Gastrocnemius medialis (tissue), 4 donors: ENCODE measurements around the gene GPR78.

Source experiments
- POLR2A ChIP-seq, 2 donors: fragments of 450-650 bp; IDR thresholded peaks; one replicate each; pipeline ENCODE4 v1.6.1; 2017; ENCODE audit warnings: antibody characterized with exemption in 2 of 2, mild to moderate bottlenecking in 2 of 2, moderate library complexity in 2 of 2
- TF ChIP-seq, protein P1 (sequence below), 5 experiments: fragments of 450-650 bp in 3 of 5; fragments of 200-600 bp in 2 of 5; sonication (generic) in 2 of 5; IDR thresholded peaks in 4 of 5; conservative IDR thresholded peaks in 1 of 5; 1 replicate in 4 of 5; 2 replicates in 1 of 5; pipeline ENCODE4 v1.5.1; 2016 to 2019; ENCODE audit warnings: antibody characterized with exemption in 5 of 5, mild to moderate bottlenecking in 3 of 5, moderate library complexity in 3 of 5

DNA sequence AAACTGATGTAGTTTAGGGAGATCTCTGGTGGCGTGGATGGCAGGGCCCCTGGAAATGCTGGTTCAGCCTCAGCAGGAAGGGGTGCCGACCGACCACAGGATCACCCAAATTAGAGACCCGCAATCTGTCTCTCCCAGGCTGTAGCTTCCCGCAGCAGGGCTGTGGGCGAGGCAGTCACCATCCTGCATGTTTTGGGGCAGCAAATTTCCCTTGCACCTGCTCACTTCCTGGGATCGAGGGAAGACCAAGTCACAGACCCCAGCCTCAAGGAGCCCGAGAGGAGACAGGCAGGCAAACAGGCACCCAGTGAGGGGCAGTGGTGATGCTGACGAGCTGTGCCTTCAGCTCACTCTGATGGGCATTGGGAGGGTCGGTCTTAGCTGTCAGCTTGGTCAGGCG is 21.2 kb upstream of the GPR78 start:
- TF ChIP-seq, protein P1, sequence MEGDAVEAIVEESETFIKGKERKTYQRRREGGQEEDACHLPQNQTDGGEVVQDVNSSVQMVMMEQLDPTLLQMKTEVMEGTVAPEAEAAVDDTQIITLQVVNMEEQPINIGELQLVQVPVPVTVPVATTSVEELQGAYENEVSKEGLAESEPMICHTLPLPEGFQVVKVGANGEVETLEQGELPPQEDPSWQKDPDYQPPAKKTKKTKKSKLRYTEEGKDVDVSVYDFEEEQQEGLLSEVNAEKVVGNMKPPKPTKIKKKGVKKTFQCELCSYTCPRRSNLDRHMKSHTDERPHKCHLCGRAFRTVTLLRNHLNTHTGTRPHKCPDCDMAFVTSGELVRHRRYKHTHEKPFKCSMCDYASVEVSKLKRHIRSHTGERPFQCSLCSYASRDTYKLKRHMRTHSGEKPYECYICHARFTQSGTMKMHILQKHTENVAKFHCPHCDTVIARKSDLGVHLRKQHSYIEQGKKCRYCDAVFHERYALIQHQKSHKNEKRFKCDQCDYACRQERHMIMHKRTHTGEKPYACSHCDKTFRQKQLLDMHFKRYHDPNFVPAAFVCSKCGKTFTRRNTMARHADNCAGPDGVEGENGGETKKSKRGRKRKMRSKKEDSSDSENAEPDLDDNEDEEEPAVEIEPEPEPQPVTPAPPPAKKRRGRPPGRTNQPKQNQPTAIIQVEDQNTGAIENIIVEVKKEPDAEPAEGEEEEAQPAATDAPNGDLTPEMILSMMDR (IDR thresholded peaks at IDR 0.05 in 4 of 5, conservative IDR thresholded peaks at IDR 0.05 in 1 of 5): no peak
- TF ChIP-seq POLR2A (IDR thresholded peaks at IDR 0.05): no peak
